Liver (tissue), 9 donors: ENCODE data around the gene FFAR1. TPM values are rescaled to one million over a fixed set of nuclear protein-coding genes. Genes with fewer than 3 reads are reported as not detected.

Source experiments
- DNase-seq: peaks from one replicate; pipeline ENCODE4 v3.0.0-alpha.2; 2017; ENCODE audit warnings: low spot score
- H3K27ac ChIP-seq, 2 donors: one replicate each; pipeline ENCODE4 v1.7.0; 2013; ENCODE audit warnings: inconsistent platforms in 2 of 2, low read length in 2 of 2, control low read depth in 1 of 2, low read depth in 1 of 2, mild to moderate bottlenecking in 1 of 2
- H3K27me3 ChIP-seq, 4 donors: one replicate each; pipeline versions ENCODE4 v1.6.1 to v1.7.0; 2013; ENCODE audit warnings: low read length in 3 of 4, inconsistent platforms in 1 of 4, mild to moderate bottlenecking in 1 of 4, moderate library complexity in 1 of 4; ENCODE audit not compliant: control insufficient read depth in 4 of 4, insufficient read depth in 4 of 4
- H3K36me3 ChIP-seq, 4 donors: one replicate each; pipeline versions ENCODE4 v1.6.1 to v1.7.0; 2013; ENCODE audit warnings: low read length in 3 of 4, mild to moderate bottlenecking in 3 of 4, low read depth in 1 of 4, moderate library complexity in 1 of 4; ENCODE audit not compliant: control insufficient read depth in 4 of 4, insufficient read depth in 3 of 4
- H3K4me1 ChIP-seq, 4 donors: one replicate each; pipeline versions ENCODE4 v1.6.1 to v1.7.0; 2013; ENCODE audit warnings: low read length in 3 of 4, mild to moderate bottlenecking in 3 of 4, moderate library complexity in 1 of 4; ENCODE audit not compliant: control insufficient read depth in 4 of 4, insufficient read depth in 4 of 4
- H3K4me3 ChIP-seq, 3 donors: one replicate each; pipeline versions ENCODE4 v1.6.1 to v1.7.0; 2013; ENCODE audit warnings: low read length in 3 of 3, control low read depth in 1 of 3, low read depth in 1 of 3, mild to moderate bottlenecking in 1 of 3
- H3K9ac ChIP-seq, 2 donors: one replicate each; pipeline ENCODE4 v1.7.0; 2013; ENCODE audit warnings: low read length in 2 of 2, mild to moderate bottlenecking in 2 of 2, moderate library complexity in 2 of 2, control low read depth in 1 of 2, low read depth in 1 of 2
- H3K9me3 ChIP-seq, 4 donors: one replicate each; pipeline versions ENCODE4 v1.6.1 to v1.7.0; 2013; ENCODE audit warnings: low read length in 3 of 4; ENCODE audit not compliant: control insufficient read depth in 4 of 4
- EGR1 ChIP-seq, 2 donors: IDR thresholded peaks; 2 replicates each; pipeline ENCODE4 v1.6.1; 2016 to 2018; ENCODE audit warnings: antibody characterized with exemption in 2 of 2, low read depth in 2 of 2
- FOXA1 ChIP-seq: IDR thresholded peaks from 2 replicates; pipeline ENCODE4 v1.6.1; 2016; ENCODE audit warnings: antibody characterized with exemption
- FOXA2 ChIP-seq: IDR thresholded peaks from 2 replicates; pipeline ENCODE4 v1.6.1; 2016; ENCODE audit warnings: antibody characterized with exemption
- GABPA ChIP-seq, 2 donors: IDR thresholded peaks in 1 of 2; conservative IDR thresholded peaks in 1 of 2; 2 replicates each; pipeline ENCODE4 v1.6.1; 2016; ENCODE audit warnings: antibody characterized with exemption in 2 of 2, mild to moderate bottlenecking in 1 of 2, moderate library complexity in 1 of 2
- HNF4G ChIP-seq: IDR thresholded peaks from 2 replicates; pipeline ENCODE4 v1.6.1; 2016; ENCODE audit warnings: antibody characterized with exemption
- JUND ChIP-seq, 2 donors: IDR thresholded peaks; 2 replicates each; pipeline ENCODE4 v1.6.1; 2016; ENCODE audit warnings: antibody characterized with exemption in 2 of 2
- NR2F2 ChIP-seq: IDR thresholded peaks from 2 replicates; pipeline ENCODE4 v1.6.1; 2016; ENCODE audit warnings: antibody characterized with exemption
- RAD21 ChIP-seq, 2 donors: IDR thresholded peaks; 2 replicates each; pipeline ENCODE4 v1.6.1; 2016; ENCODE audit warnings: antibody characterized with exemption in 2 of 2, mild to moderate bottlenecking in 2 of 2
- TAF1 ChIP-seq: conservative IDR thresholded peaks from 2 replicates; pipeline ENCODE4 v1.6.1; 2016; ENCODE audit warnings: antibody characterized with exemption, mild to moderate bottlenecking
- YY1 ChIP-seq: IDR thresholded peaks from 2 replicates; pipeline ENCODE4 v1.6.1; 2016; ENCODE audit warnings: antibody characterized with exemption, mild to moderate bottlenecking
- WGBS: extraction: QIAGEN DNeasy Blood & Tissue Kit; methylation state at CpG from one replicate; pipeline ENCODE4 v1.1.7; 2013; 5-methylcytosine and 5-hydroxymethylcytosine counted together
- polyA plus RNA-seq, 2 donors: library from polyadenylated mRNA; stranded (reverse) in 1 of 2; unstranded in 1 of 2; fragments of 200-250 nt in 1 of 2; fragments of >200 nt in 1 of 2; fragmentation: Nextera tagmentation in 1 of 2; extraction: Ambion mirVana in 1 of 2; gene quantifications; one replicate each; pipeline versions ENCODE4 v1.2.1 to v1.2.3, GENCODE V29; 2013 to 2015
- total RNA-seq, 2 donors: library from RNA; depleted of rRNA; stranded (reverse); fragments of >200 nt; gene quantifications; one replicate each; pipeline ENCODE4 v1.2.3, GENCODE V29; 2014
- TF ChIP-seq, protein P1 (sequence below): IDR thresholded peaks from 2 replicates; pipeline ENCODE4 v1.6.1; 2016; ENCODE audit warnings: antibody characterized with exemption
- TF ChIP-seq, protein P2 (sequence below): IDR thresholded peaks from 2 replicates; pipeline ENCODE4 v1.6.1; 2016; ENCODE audit warnings: antibody characterized with exemption
- TF ChIP-seq, protein P3 (sequence below): IDR thresholded peaks from 2 replicates; pipeline ENCODE4 v1.6.1; 2016; ENCODE audit warnings: antibody characterized with exemption, mild to moderate bottlenecking
- donor health status: healthy.
- donor health status: healthy.
- donor health status: healthy.
- donor health status: healthy.
- donor health status: healthy.

Gene FFAR1
- total and polyA plus RNA-seq, 4 donors: not detected

DNA sequence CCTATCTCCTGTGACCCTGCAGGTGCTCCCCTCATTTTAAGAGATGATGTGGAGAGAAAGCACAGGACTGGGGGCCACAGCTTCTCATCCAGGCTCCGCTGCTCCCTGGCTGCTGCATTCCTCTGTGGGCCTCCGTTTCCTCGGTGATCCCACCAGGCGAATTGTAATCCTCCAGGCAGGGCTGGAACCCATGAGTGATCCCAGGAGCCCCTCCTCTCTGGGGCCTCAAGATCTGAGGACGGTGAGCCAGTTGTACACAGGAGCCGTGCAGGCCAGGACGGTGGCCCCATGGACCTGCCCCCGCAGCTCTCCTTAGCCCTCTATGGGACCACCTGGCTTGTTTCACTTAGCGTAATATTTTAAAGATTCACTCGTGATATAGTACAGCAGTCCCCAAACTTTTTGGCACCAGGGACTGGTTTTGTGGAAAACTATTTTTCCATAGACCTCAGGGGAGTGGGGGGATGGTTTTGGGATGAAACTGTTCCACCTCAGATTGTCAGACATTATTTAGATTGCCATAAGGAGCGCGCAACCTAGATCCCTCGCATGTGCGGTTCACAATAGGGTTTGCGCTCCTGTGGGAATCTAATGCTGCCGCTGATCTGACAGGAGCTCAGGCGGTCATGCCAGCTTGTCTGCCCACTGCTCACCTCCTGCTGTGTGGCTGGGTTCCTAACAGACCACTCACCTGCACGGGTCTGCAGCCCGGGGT, 16.2 kb downstream of the FFAR1 start:
- DNase-seq: no peak

DNA sequence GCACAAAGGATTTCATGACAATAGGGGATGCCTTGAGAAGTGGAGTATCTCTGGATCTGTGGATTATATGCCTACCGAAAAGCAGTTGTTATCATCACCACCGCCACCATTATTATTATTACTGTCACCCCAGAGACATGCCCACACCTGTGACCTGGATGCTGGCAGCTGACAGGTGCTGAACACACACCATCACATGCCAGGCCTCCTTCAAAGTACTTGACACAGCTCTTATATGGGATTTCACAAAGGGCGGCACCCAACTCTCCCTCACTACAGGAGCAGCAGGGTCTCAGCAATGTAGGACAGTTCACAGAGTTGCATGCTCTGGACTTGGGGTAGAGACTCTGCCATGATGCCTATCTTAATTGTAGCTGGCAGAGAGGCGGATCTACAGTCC, 17.6 kb downstream of the FFAR1 start:
- Histone ChIP-seq H3K4me1 (no peaks in the 10 kb centered on the region), H3K27me3 (no peaks in the 10 kb centered on the region), H3K9me3 (no peaks in the 10 kb centered on the region), H3K36me3 (no peaks in the 10 kb centered on the region), H3K4me3 (no peak overlapping the region), H3K27ac (no peak overlapping the region), H3K9ac (no peak overlapping the region)
- 97% methylated on average over 4 of the region's 4 CpGs for whole genome bisulfite sequencing
- no peak for DNase-seq
- TF ChIP-seq, protein P1, sequence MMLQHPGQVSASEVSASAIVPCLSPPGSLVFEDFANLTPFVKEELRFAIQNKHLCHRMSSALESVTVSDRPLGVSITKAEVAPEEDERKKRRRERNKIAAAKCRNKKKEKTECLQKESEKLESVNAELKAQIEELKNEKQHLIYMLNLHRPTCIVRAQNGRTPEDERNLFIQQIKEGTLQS: no peak
- TF ChIP-seq TAF1: no peak
- TF ChIP-seq GABPA (IDR thresholded peaks at IDR 0.05 in 1 of 2, conservative IDR thresholded peaks at IDR 0.05 in 1 of 2): no peak
- TF ChIP-seq RAD21 (IDR thresholded peaks at IDR 0.05): no peak

More for the DNA sequence above, 16.2 kb downstream of the FFAR1 start:
- Histone ChIP-seq H3K36me3 (no peaks in the 10 kb centered on the region), H3K4me1 (no peaks in the 10 kb centered on the region), H3K4me3 (no peak overlapping the region), H3K27ac (no peak overlapping the region), H3K9me3 (no peaks in the 10 kb centered on the region), H3K9ac (no peak overlapping the region), H3K27me3 (no peaks in the 10 kb centered on the region)
- no peak for TF ChIP-seq YY1
- no peak for TF ChIP-seq JUND (IDR thresholded peaks at IDR 0.05)
- no peak for TF ChIP-seq GABPA (IDR thresholded peaks at IDR 0.05 in 1 of 2, conservative IDR thresholded peaks at IDR 0.05 in 1 of 2)
- TF ChIP-seq HNF4G: no peak
- no peak for TF ChIP-seq NR2F2
- TF ChIP-seq RAD21 (IDR thresholded peaks at IDR 0.05): no peak
- TF ChIP-seq, protein P2, sequence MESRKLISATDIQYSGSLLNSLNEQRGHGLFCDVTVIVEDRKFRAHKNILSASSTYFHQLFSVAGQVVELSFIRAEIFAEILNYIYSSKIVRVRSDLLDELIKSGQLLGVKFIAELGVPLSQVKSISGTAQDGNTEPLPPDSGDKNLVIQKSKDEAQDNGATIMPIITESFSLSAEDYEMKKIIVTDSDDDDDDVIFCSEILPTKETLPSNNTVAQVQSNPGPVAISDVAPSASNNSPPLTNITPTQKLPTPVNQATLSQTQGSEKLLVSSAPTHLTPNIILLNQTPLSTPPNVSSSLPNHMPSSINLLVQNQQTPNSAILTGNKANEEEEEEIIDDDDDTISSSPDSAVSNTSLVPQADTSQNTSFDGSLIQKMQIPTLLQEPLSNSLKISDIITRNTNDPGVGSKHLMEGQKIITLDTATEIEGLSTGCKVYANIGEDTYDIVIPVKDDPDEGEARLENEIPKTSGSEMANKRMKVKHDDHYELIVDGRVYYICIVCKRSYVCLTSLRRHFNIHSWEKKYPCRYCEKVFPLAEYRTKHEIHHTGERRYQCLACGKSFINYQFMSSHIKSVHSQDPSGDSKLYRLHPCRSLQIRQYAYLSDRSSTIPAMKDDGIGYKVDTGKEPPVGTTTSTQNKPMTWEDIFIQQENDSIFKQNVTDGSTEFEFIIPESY: no peak
- no peak for TF ChIP-seq EGR1 (IDR thresholded peaks at IDR 0.05; ENCODE audit: low read depth in 2 of 2)
- TF ChIP-seq FOXA2: no peak
- TF ChIP-seq FOXA1: no peak
- TF ChIP-seq TAF1: no peak
- TF ChIP-seq, protein P3, sequence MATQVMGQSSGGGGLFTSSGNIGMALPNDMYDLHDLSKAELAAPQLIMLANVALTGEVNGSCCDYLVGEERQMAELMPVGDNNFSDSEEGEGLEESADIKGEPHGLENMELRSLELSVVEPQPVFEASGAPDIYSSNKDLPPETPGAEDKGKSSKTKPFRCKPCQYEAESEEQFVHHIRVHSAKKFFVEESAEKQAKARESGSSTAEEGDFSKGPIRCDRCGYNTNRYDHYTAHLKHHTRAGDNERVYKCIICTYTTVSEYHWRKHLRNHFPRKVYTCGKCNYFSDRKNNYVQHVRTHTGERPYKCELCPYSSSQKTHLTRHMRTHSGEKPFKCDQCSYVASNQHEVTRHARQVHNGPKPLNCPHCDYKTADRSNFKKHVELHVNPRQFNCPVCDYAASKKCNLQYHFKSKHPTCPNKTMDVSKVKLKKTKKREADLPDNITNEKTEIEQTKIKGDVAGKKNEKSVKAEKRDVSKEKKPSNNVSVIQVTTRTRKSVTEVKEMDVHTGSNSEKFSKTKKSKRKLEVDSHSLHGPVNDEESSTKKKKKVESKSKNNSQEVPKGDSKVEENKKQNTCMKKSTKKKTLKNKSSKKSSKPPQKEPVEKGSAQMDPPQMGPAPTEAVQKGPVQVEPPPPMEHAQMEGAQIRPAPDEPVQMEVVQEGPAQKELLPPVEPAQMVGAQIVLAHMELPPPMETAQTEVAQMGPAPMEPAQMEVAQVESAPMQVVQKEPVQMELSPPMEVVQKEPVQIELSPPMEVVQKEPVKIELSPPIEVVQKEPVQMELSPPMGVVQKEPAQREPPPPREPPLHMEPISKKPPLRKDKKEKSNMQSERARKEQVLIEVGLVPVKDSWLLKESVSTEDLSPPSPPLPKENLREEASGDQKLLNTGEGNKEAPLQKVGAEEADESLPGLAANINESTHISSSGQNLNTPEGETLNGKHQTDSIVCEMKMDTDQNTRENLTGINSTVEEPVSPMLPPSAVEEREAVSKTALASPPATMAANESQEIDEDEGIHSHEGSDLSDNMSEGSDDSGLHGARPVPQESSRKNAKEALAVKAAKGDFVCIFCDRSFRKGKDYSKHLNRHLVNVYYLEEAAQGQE: no peak
- WGBS: 91% methylated on average over 19 of the region's 19 CpGs
